ENCODE measurements around the gene NUMBL.

- TF ChIP-seq CTCF (IDR thresholded peaks at IDR 0.05) (no peak), POLR2A (IDR thresholded peaks at IDR 0.05) (no peak)
Measured at GRCh38 chr19:40705950-40706619, 15.6 kb upstream of the NUMBL start.
